Panc1 (cell line): ENCODE results near the gene AKT3.

ENCODE experiments used
- CTCF ChIP-seq: fragments of 450-650 bp; IDR thresholded peaks from 2 replicates; pipeline ENCODE4 v1.5.1; 2017; ENCODE audit warnings: mild to moderate bottlenecking
- REST ChIP-seq, 2 experiments: IDR thresholded peaks; 2 replicates each; pipeline ENCODE4 v1.6.1; 2011 to 2012; ENCODE audit warnings: low read depth in 2 of 2, control low read depth in 1 of 2, low read length in 1 of 2, mild to moderate bottlenecking in 1 of 2, moderate library complexity in 1 of 2; ENCODE audit not compliant: insufficient read depth in 1 of 2

GRCh38 chr1:243701872-243702271 lies 148.2 kb downstream of the AKT3 start:
- TF ChIP-seq CTCF (no peak), REST (IDR thresholded peaks at IDR 0.05; ENCODE audit: insufficient read depth in 1 of 2, low read depth in 2 of 2, low read length in 1 of 2) (no peak)
